HepG2 (cell line): Measurements from ENCODE around the gene PUS3. TPM values are rescaled to one million over a fixed set of nuclear protein-coding genes. Genes with fewer than 3 reads are reported as not detected.

ENCODE experiments used
- E2F1 ChIP-seq: sonication (generic); formaldehyde crosslinking; IDR thresholded peaks from 2 replicates; pipeline ENCODE4 v1.5.0; 2020; ENCODE audit warnings: missing genetic modification reagents
- ELK4 ChIP-seq: sonication (generic); formaldehyde crosslinking; IDR thresholded peaks from 2 replicates; pipeline ENCODE4 v1.9.0; 2021; ENCODE audit warnings: missing genetic modification reagents, borderline replicate concordance
- GATAD1 ChIP-seq: IDR thresholded peaks from 2 replicates; pipeline ENCODE4 v1.6.1; 2016; ENCODE audit warnings: missing genetic modification reagents, missing compliant biosample characterization
- GPN1 ChIP-seq: sonication (generic); formaldehyde crosslinking; IDR thresholded peaks from 2 replicates; pipeline ENCODE4 v1.5.1; 2020; ENCODE audit warnings: missing genetic modification reagents, borderline replicate concordance
- GRHL1 ChIP-seq: sonication (generic); formaldehyde crosslinking; conservative IDR thresholded peaks from 2 replicates; pipeline ENCODE4 v1.8.0; 2022; ENCODE audit warnings: missing genetic modification reagents
- PRPF4 ChIP-seq: fragments of 200-400 bp; formaldehyde crosslinking; IDR thresholded peaks from 2 replicates; pipeline ENCODE4 v1.6.1; 2016; ENCODE audit warnings: low read length, low read depth; ENCODE audit not compliant: poor library complexity, severe bottlenecking
- SMAD9 ChIP-seq: sonication (generic); formaldehyde crosslinking; IDR thresholded peaks from 2 replicates; pipeline ENCODE4 v1.5.1; 2020; ENCODE audit warnings: mild to moderate bottlenecking, missing genetic modification reagents
- SYNCRIP ChIP-seq: fragments of 200-400 bp; formaldehyde crosslinking; IDR thresholded peaks from 2 replicates; pipeline ENCODE4 v1.6.1; 2018; ENCODE audit warnings: mild to moderate bottlenecking, low read depth, low read length; ENCODE audit not compliant: insufficient read depth
- TP53 ChIP-seq: sonication (generic); formaldehyde crosslinking; conservative IDR thresholded peaks from 2 replicates; pipeline ENCODE4 v1.4.0; 2020; ENCODE audit warnings: missing genetic modification reagents
- XRCC5 ChIP-seq: fragments of 200-400 bp; formaldehyde crosslinking; optimal IDR thresholded peaks from 2 replicates; pipeline ENCODE3; 2017; ENCODE audit warnings: mild to moderate bottlenecking, low read length
- ZNF703 ChIP-seq: sonication (generic); formaldehyde crosslinking; IDR thresholded peaks from 2 replicates; pipeline ENCODE4 v1.5.1; 2020; ENCODE audit warnings: missing genetic modification reagents, mild to moderate bottlenecking, moderate library complexity, borderline replicate concordance
- ZNF75D ChIP-seq: sonication (generic); formaldehyde crosslinking; IDR thresholded peaks from 2 replicates; pipeline ENCODE4 v1.8.1; 2023; ENCODE audit warnings: missing genetic modification reagents, mild to moderate bottlenecking, borderline replicate concordance
- polyA plus RNA-seq, 8 experiments: library from polyadenylated mRNA; depleted of rRNA in 3 of 8; stranded (reverse) in 7 of 8; unstranded in 1 of 8; fragments of >200 nt; fragmentation: Illumina TruSeq in 4 of 8; extraction: Trizol in 4 of 8; gene quantifications; 2 replicates each; pipeline versions ENCODE4 v1.2.1 to v1.2.3, GENCODE V29; 2011 to 2016; ENCODE audit warnings: low read depth in 4 of 8, missing spikeins in 1 of 8, mixed read lengths in 1 of 8; ENCODE audit not compliant: insufficient read depth in 1 of 8
- total RNA-seq, 5 experiments: library from RNA; depleted of rRNA; stranded (reverse); fragments of >200 nt; fragmentation: Illumina TruSeq; extraction: Trizol; gene quantifications; 2 replicates each; pipeline ENCODE4 v1.2.3, GENCODE V29; 2016; ENCODE audit warnings: low read depth in 1 of 5

Gene PUS3
- total and polyA plus RNA-seq, 2 of the 13 experiments (the other 11 are each of a cell fraction or from before 2014, with no cell fraction given) = 6.0 to 18.2 TPM

- TF ChIP-seq E2F1 (CRISPR knock-in tag) = no peak
- no peak for TF ChIP-seq TP53 (CRISPR knock-in tag)
- TF ChIP-seq GATAD1 (CRISPR knock-in tag) = no peak
- TF ChIP-seq ELK4 (CRISPR knock-in tag) = no peak
- no peak for TF ChIP-seq SMAD9 (CRISPR knock-in tag)
- no peak for TF ChIP-seq XRCC5
- TF ChIP-seq PRPF4 = no peak
- no peak for TF ChIP-seq GRHL1
- TF ChIP-seq GPN1 = no peak
- no peak for TF ChIP-seq SYNCRIP
- no peak for TF ChIP-seq ZNF703 (CRISPR knock-in tag)
- no peak for TF ChIP-seq ZNF75D
Observed at GRCh38 chr11:125918140-125918840, 15.3 kb upstream of the PUS3 start (continued).
